ENCODE results near the gene NYNRIN. TPM values are rescaled to one million over a fixed set of nuclear protein-coding genes. Genes with fewer than 3 reads are reported as not detected.
"Not testable (repeated sequence)": the region's sequence is repeated elsewhere in the genome, so short reads cannot be mapped to it uniquely, and the experiment has no call there.

The NYNRIN gene
- total RNA-seq, 1 experiment from 2014 or later, result 16.6 TPM

- TF ChIP-seq RELA (CRISPR knock-in tag; IDR thresholded peaks at IDR 0.05; ENCODE audit: borderline replicate concordance) (no peak), MXD4 (CRISPR knock-in tag; IDR thresholded peaks at IDR 0.05; ENCODE audit: borderline replicate concordance) (no peak), PREB (CRISPR knock-in tag; IDR thresholded peaks at IDR 0.05; ENCODE audit: borderline replicate concordance) (no peak), GABPB1 (CRISPR knock-in tag; IDR thresholded peaks at IDR 0.05) (no peak), ATF1 (CRISPR knock-in tag; IDR thresholded peaks at IDR 0.05) (no peak), ATF3 (CRISPR knock-in tag; conservative IDR thresholded peaks at IDR 0.05) (no peak), EMX1 (CRISPR knock-in tag; IDR thresholded peaks at IDR 0.05) (no peak)
Measured at GRCh38 chr14:24387009-24387345, 11.8 kb upstream of the NYNRIN start (continued).

GRCh38 chr14:24387579-24387978 lies 11.2 kb upstream of the NYNRIN start:
- H3K9me3 Mint-ChIP-seq; H3K27me3 Mint-ChIP-seq (ENCODE audit: low read depth); POLR2A ChIA-PET; DNase-seq (ENCODE audit: low spot score); H3K36me3 Mint-ChIP-seq; CTCF ChIA-PET; H3K27ac Mint-ChIP-seq; ATAC-seq; H3K4me3 Mint-ChIP-seq: not testable (repeated sequence)
- H3K4me1 Mint-ChIP-seq, result peaks cover 17% of the 10 kb centered on the region

GRCh38 chr14:24388474-24389179 lies 10.2 kb upstream of the NYNRIN start:
- Mint-ChIP-seq H3K36me3 (no peaks in the 10 kb centered on the region), H3K27ac (no peak overlapping the region), H3K4me3 (no peak overlapping the region), H3K27me3 (ENCODE audit: low read depth) (no peaks in the 10 kb centered on the region; the same call in none of the 2 replicates), H3K9me3 (no peaks in the 10 kb centered on the region), H3K4me1 (peaks cover 21% of the 10 kb centered on the region)
- no peak for TF ChIP-seq MLX (CRISPR knock-in tag; IDR thresholded peaks at IDR 0.05)
- TF ChIP-seq E2F1 (CRISPR knock-in tag; IDR thresholded peaks at IDR 0.05), result no peak
- no peak for TF ChIP-seq TCF7 (CRISPR knock-in tag; IDR thresholded peaks at IDR 0.05; ENCODE audit: low read depth)
- TF ChIP-seq EMX1 (CRISPR knock-in tag; IDR thresholded peaks at IDR 0.05), result no peak
- no peak for TF ChIP-seq MXD4 (CRISPR knock-in tag; IDR thresholded peaks at IDR 0.05; ENCODE audit: borderline replicate concordance)
- TF ChIP-seq NFATC4 (CRISPR knock-in tag; IDR thresholded peaks at IDR 0.05), result no peak
- TF ChIP-seq CDX4 (CRISPR knock-in tag; IDR thresholded peaks at IDR 0.05; ENCODE audit: borderline replicate concordance), result no peak
- TF ChIP-seq STAT6 (CRISPR knock-in tag; conservative IDR thresholded peaks at IDR 0.05; ENCODE audit: low read depth), result no peak
- TF ChIP-seq IRF2 (CRISPR knock-in tag; IDR thresholded peaks at IDR 0.05; ENCODE audit: borderline replicate concordance, low read depth), result no peak
- TF ChIP-seq ZNF396 (CRISPR knock-in tag; IDR thresholded peaks at IDR 0.05; ENCODE audit: borderline replicate concordance), result no peak
- no peak for TF ChIP-seq GTF2I (CRISPR knock-in tag; conservative IDR thresholded peaks at IDR 0.05)
- no peak for TF ChIP-seq ZNF416 (CRISPR knock-in tag; IDR thresholded peaks at IDR 0.05)
- TF ChIP-seq CTCF (IDR thresholded peaks at IDR 0.05), result no peak
- TF ChIP-seq ZNF317 (CRISPR knock-in tag; IDR thresholded peaks at IDR 0.05; ENCODE audit: borderline replicate concordance, low read depth), result no peak
- no peak for TF ChIP-seq CREM (CRISPR knock-in tag; IDR thresholded peaks at IDR 0.05)
- no peak for ATAC-seq
- POLR2A ChIA-PET, result no interaction called here
- CTCF ChIA-PET, result interaction anchor here (1.1 to 1.4 kb wide), 2 partner anchors 43 to 48 kb away, joined by 3 to 5 read pairs; no protein-coding TSS in a partner anchor
- no peak for DNase-seq (ENCODE audit: low spot score)

Data from WTC11 (cell line).